Measurements from ENCODE around the gene C1orf159. TPM values are rescaled to one million over a fixed set of nuclear protein-coding genes. Genes with fewer than 3 reads are reported as not detected.

C1orf159 gene
- total and polyA plus RNA-seq, 2 donors from 2014 or later: 8.6 to 14.8 TPM

- Histone ChIP-seq H3K4me1 (ENCODE audit: control insufficient read depth in 2 of 3, insufficient read depth in 2 of 3, low read depth in 1 of 3, low read length in 3 of 3) (no peaks in the 10 kb centered on the region), H3K36me3 (ENCODE audit: control insufficient read depth in 2 of 3, insufficient read depth in 3 of 3, low read length in 3 of 3) (peaks cover 3 to 8% (median 5%) of the 10 kb centered on the region in 3 donors), H3K27me3 (ENCODE audit: control insufficient read depth, insufficient read depth, low read length) (no peaks in the 10 kb centered on the region), H3K27ac (ENCODE audit: low read depth in 2 of 2, low read length in 2 of 2) (no peak overlapping the region), H3K9ac (ENCODE audit: low read length in 3 of 3) (no peak overlapping the region), H3K4me3 (ENCODE audit: low read length in 3 of 3) (no peak overlapping the region), H3K9me3 (ENCODE audit: control insufficient read depth in 2 of 3, insufficient read depth in 1 of 3, low read length in 3 of 3) (no peaks in the 10 kb centered on the region)
- intact Hi-C loops (cut with DNase I): no loop called here
- no peak for DNase-seq
- no peak for FAIRE-seq
- TF ChIP-seq CTCF (IDR thresholded peaks at IDR 0.05; ENCODE audit: borderline replicate concordance, extremely low read depth, insufficient read depth): no peak
Observed at GRCh38 chr1:1053682-1054081, 62.2 kb downstream of the C1orf159 start.

DNA sequence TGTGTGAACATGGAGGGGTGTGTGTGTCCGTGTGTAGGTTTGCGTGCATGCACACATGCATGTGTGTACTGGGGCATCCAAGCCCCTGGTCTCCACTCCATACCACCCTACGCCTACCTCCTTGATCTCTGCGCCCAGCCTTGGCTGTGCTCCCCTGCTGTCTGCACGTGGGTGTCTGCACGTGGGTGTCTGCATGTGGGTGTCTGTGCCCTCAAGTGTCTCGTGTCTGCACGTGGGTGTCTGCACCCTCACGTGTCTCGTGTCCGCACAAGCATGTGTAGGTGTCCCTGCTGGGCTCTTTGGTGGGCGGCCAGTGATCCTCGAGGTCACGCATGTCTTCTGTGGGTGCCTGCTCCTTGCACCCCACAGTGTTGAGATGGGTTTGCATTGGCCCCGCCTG is 62.9 kb downstream of the C1orf159 start:
- intact Hi-C loops (cut with DNase I): no loop called here
- Histone ChIP-seq H3K36me3 (ENCODE audit: control insufficient read depth in 2 of 3, insufficient read depth in 3 of 3, low read length in 3 of 3) (peaks cover 3 to 8% (median 5%) of the 10 kb centered on the region in 3 donors), H3K4me3 (ENCODE audit: low read length in 3 of 3) (no peak overlapping the region), H3K9ac (ENCODE audit: low read length in 3 of 3) (no peak overlapping the region), H3K9me3 (ENCODE audit: control insufficient read depth in 2 of 3, insufficient read depth in 1 of 3, low read length in 3 of 3) (no peaks in the 10 kb centered on the region), H3K4me1 (ENCODE audit: control insufficient read depth in 2 of 3, insufficient read depth in 2 of 3, low read depth in 1 of 3, low read length in 3 of 3) (no peaks in the 10 kb centered on the region), H3K27ac (ENCODE audit: low read depth in 2 of 2, low read length in 2 of 2) (no peak overlapping the region), H3K27me3 (ENCODE audit: control insufficient read depth, insufficient read depth, low read length) (no peaks in the 10 kb centered on the region)
- TF ChIP-seq CTCF (IDR thresholded peaks at IDR 0.05; ENCODE audit: borderline replicate concordance, extremely low read depth, insufficient read depth): no peak
- DNase-seq (no peak), FAIRE-seq (no peak)

GRCh38 chr1:1052003-1052840 is 63.7 kb downstream of the C1orf159 start:
- FAIRE-seq (no peak), DNase-seq (no peak)
- TF ChIP-seq CTCF (IDR thresholded peaks at IDR 0.05; ENCODE audit: borderline replicate concordance, extremely low read depth, insufficient read depth): no peak
- H3K9ac ChIP-seq (ENCODE audit: low read length in 3 of 3): no peak overlapping the region
- H3K4me1 ChIP-seq (ENCODE audit: control insufficient read depth in 2 of 3, insufficient read depth in 2 of 3, low read depth in 1 of 3, low read length in 3 of 3): no peaks in the 10 kb centered on the region
- H3K4me3 ChIP-seq (ENCODE audit: low read length in 3 of 3): no peak overlapping the region
- no peak overlapping the region for H3K27ac ChIP-seq (ENCODE audit: low read depth in 2 of 2, low read length in 2 of 2)
- H3K27me3 ChIP-seq (ENCODE audit: control insufficient read depth, insufficient read depth, low read length): no peaks in the 10 kb centered on the region
- H3K36me3 ChIP-seq (ENCODE audit: control insufficient read depth in 2 of 3, insufficient read depth in 3 of 3, low read length in 3 of 3): peaks cover 3 to 8% (median 5%) of the 10 kb centered on the region in 3 donors
- intact Hi-C loops (cut with DNase I): no loop called here
- no peaks in the 10 kb centered on the region for H3K9me3 ChIP-seq (ENCODE audit: control insufficient read depth in 2 of 3, insufficient read depth in 1 of 3, low read length in 3 of 3)

Measured in kidney (tissue), 14 donors.